Suprapubic skin (tissue), 4 donors: ENCODE data around the gene ASCC2.

ENCODE experiments used
- EP300 ChIP-seq: sonication (generic); formaldehyde crosslinking; IDR thresholded peaks from one replicate; pipeline ENCODE4 v1.6.1; 2017; ENCODE audit warnings: antibody characterized with exemption
- POLR2A ChIP-seq, 2 donors: fragments of 450-650 bp; IDR thresholded peaks; one replicate each; pipeline ENCODE4 v1.6.1; 2017; ENCODE audit warnings: antibody characterized with exemption in 2 of 2, mild to moderate bottlenecking in 2 of 2, moderate library complexity in 2 of 2
- POLR2AphosphoS5 ChIP-seq, 3 donors: sonication (generic); formaldehyde crosslinking; IDR thresholded peaks; one replicate each; pipeline ENCODE4 v1.6.1; 2017; ENCODE audit warnings: antibody characterized with exemption in 3 of 3
- TF ChIP-seq, protein P1 (sequence below), 2 donors: fragments of 200-600 bp in 1 of 2; fragments of 450-650 bp in 1 of 2; sonication (generic) in 1 of 2; IDR thresholded peaks; one replicate each; pipeline ENCODE4 v1.5.1; 2016 to 2019; ENCODE audit warnings: antibody characterized with exemption in 2 of 2, mild to moderate bottlenecking in 1 of 2, moderate library complexity in 1 of 2

DNA sequence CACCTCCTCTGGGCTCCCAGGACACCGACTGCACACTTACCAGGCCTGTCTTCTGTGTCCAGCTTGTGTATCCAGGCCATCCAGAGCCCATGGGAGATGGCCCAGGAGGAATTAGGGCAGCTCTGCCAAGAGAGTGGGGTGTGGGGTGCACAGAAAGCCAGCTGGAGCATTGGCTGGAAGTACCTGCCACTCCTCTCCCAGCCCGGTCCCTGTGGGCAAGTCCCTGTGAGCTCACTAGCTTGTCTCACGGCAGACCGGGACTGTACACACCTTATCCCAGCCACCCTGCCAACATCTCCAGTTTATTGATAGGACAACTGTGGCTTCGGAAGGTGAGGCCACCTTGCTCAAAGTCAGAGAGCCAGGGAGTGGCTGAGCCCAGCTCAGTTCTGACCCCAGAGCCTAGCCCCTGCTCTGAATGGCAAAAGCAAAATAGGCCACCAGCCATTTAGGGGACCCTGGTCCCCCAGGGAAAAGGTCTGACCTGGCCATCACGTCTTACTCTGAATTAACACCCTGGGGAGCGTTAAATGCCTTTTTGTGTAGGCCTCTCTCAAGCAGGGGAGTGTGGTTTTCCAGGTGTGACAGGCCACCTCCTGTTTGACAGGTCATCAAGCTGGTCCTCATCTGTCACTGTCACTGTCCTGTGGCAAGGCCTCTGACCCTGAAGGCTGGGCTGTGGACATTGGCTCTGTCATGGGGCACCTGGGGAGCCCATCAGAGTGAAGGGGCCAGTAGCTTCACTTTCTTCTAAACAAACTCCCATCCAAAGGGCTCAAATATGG, 55.8 kb downstream of the ASCC2 start:
- TF ChIP-seq, protein P1, sequence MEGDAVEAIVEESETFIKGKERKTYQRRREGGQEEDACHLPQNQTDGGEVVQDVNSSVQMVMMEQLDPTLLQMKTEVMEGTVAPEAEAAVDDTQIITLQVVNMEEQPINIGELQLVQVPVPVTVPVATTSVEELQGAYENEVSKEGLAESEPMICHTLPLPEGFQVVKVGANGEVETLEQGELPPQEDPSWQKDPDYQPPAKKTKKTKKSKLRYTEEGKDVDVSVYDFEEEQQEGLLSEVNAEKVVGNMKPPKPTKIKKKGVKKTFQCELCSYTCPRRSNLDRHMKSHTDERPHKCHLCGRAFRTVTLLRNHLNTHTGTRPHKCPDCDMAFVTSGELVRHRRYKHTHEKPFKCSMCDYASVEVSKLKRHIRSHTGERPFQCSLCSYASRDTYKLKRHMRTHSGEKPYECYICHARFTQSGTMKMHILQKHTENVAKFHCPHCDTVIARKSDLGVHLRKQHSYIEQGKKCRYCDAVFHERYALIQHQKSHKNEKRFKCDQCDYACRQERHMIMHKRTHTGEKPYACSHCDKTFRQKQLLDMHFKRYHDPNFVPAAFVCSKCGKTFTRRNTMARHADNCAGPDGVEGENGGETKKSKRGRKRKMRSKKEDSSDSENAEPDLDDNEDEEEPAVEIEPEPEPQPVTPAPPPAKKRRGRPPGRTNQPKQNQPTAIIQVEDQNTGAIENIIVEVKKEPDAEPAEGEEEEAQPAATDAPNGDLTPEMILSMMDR (IDR thresholded peaks at IDR 0.05): no peak
- no peak for TF ChIP-seq POLR2AphosphoS5 (IDR thresholded peaks at IDR 0.05)
- no peak for TF ChIP-seq POLR2A (IDR thresholded peaks at IDR 0.05)
- no peak for TF ChIP-seq EP300
